HepG2 (cell line): Measurements from ENCODE around the gene SERPINB6. TPM values are rescaled to one million over a fixed set of nuclear protein-coding genes. Genes with fewer than 3 reads are reported as not detected.

ENCODE experiments used
- ATAC-seq: fragments of 200-7000 bp; cut with Tn5 transposase; 3 replicates; pipeline ENCODE4 v1.9.1; 2020; ENCODE audit warnings: mild to moderate bottlenecking, moderate library complexity
- BruUV-seq: library from RNA; stranded (reverse); fragments of 400-500 nt; replicated peaks from 2 replicates; lab custom pipeline; 2021; lab: Mats Ljungman, UMichigan
- CTCF ChIA-PET: fragments of 300-600 bp; formaldehyde crosslinking; extraction: SDS; loops from one replicate; lab custom pipeline; 2021; ENCODE audit warnings: low total read pairs, inconsistent platforms, low intra/inter-chr PET ratio; lab: Yijun Ruan, JAX
- POLR2A ChIA-PET: fragments of 350-600 bp; sonication (Branson Sonifier 250); formaldehyde crosslinking; loops from one replicate; lab custom pipeline; 2020; ENCODE audit warnings: antibody characterized with exemption, inconsistent platforms; lab: Yijun Ruan, JAX
- DNase-seq: peaks from one replicate; pipeline ENCODE4 v3.0.0-alpha.2; 2015; ENCODE audit warnings: low spot score
- FAIRE-seq: peaks from 3 replicates; lab custom pipeline; 2011; peaks lifted over from hg19 to GRCh38; lab: Jason Lieb, UNC
- H2AFZ ChIP-seq: one replicate; pipeline ENCODE4 v1.6.1; 2011; ENCODE audit warnings: low read length, inconsistent platforms
- H3K27ac ChIP-seq: fragments of 300-600 bp; 3 replicates; pipeline ENCODE4 v1.8.0; 2011; ENCODE audit warnings: mixed run types, mild to moderate bottlenecking, mixed read lengths, low read length, inconsistent platforms; ENCODE audit not compliant: insufficient read depth; ENCODE audit errors: extremely low read length
- H3K27me3 ChIP-seq, 2 experiments: fragments of 200-600 bp in 1 of 2; 2 replicates in 1 of 2; 3 replicates in 1 of 2; pipeline versions ENCODE4 v1.6.0 to v1.8.0; 2011; ENCODE audit warnings: low read length in 2 of 2, mild to moderate bottlenecking in 2 of 2, moderate library complexity in 2 of 2, inconsistent platforms in 1 of 2; ENCODE audit not compliant: insufficient read depth in 2 of 2, control insufficient read depth in 1 of 2
- H3K36me3 ChIP-seq, 2 experiments: fragments of 200-600 bp in 1 of 2; replicated peaks in 1 of 2; 2 replicates in 1 of 2; 3 replicates in 1 of 2; pipeline versions ENCODE4 v1.5.1 to v1.8.0; 2011; ENCODE audit warnings: low read length in 2 of 2, inconsistent platforms in 1 of 2; ENCODE audit not compliant: insufficient read depth in 2 of 2, control insufficient read depth in 1 of 2
- H3K4me1 ChIP-seq: 2 replicates; pipeline ENCODE4 v1.5.1; 2012; ENCODE audit warnings: low read length, inconsistent platforms; ENCODE audit not compliant: insufficient read depth
- H3K4me2 ChIP-seq: 2 replicates; pipeline ENCODE4 v1.6.0; 2011; ENCODE audit warnings: low read depth, low read length, inconsistent platforms
- H3K4me3 ChIP-seq, 3 experiments: fragments of 200-600 bp in 1 of 3; sonication (generic), shearing (Covaris generic) in 1 of 3; replicated peaks in 1 of 3; 2 replicates each; pipeline ENCODE4 v1.5.1; 2011 to 2016; ENCODE audit warnings: low read length in 3 of 3, inconsistent platforms in 2 of 3, low read depth in 2 of 3, mild to moderate bottlenecking in 2 of 3, control low read depth in 1 of 3, mixed read lengths in 1 of 3; ENCODE audit not compliant: insufficient read depth in 1 of 3
- H3K79me2 ChIP-seq: one replicate; pipeline ENCODE4 v1.6.1; 2011; ENCODE audit warnings: low read length, inconsistent platforms; ENCODE audit not compliant: insufficient read depth
- H3K9ac ChIP-seq: 2 replicates; pipeline ENCODE4 v1.6.0; 2011; ENCODE audit warnings: mild to moderate bottlenecking, low read depth, low read length, inconsistent platforms; ENCODE audit not compliant: insufficient read depth
- H3K9me3 ChIP-seq: 2 replicates; pipeline ENCODE4 v1.5.1; 2012; ENCODE audit warnings: mild to moderate bottlenecking, low read length
- H4K20me1 ChIP-seq: 2 replicates; pipeline ENCODE4 v1.6.0; 2011; ENCODE audit warnings: inconsistent platforms, mild to moderate bottlenecking, low read length, moderate library complexity; ENCODE audit not compliant: insufficient read depth
- ARNT2 ChIP-seq: sonication (generic); formaldehyde crosslinking; IDR thresholded peaks from 2 replicates; pipeline ENCODE4 v1.8.0; 2022; ENCODE audit warnings: mild to moderate bottlenecking, low read depth, missing genetic modification reagents, moderate library complexity
- HMG20B ChIP-seq: conservative IDR thresholded peaks from 2 replicates; pipeline ENCODE4 v1.6.1; 2016; ENCODE audit warnings: missing genetic modification reagents, missing compliant biosample characterization
- KDM2A ChIP-seq: sonication (generic); formaldehyde crosslinking; IDR thresholded peaks from 2 replicates; pipeline ENCODE4 v1.4.0; 2020; ENCODE audit warnings: low read depth, missing genetic modification reagents, borderline replicate concordance
- KDM5B ChIP-seq: sonication (generic); formaldehyde crosslinking; IDR thresholded peaks from 2 replicates; pipeline ENCODE4 v1.4.0; 2020; ENCODE audit warnings: missing genetic modification reagents, mild to moderate bottlenecking, borderline replicate concordance
- PTBP1 ChIP-seq: fragments of 200-400 bp; formaldehyde crosslinking; IDR thresholded peaks from 2 replicates; pipeline ENCODE4 v1.6.1; 2018; ENCODE audit warnings: low read length, low read depth; ENCODE audit not compliant: poor library complexity, severe bottlenecking
- ZFYVE20 ChIP-seq: sonication (generic); formaldehyde crosslinking; IDR thresholded peaks from 2 replicates; pipeline ENCODE4 v1.8.0; 2023; ENCODE audit warnings: low read depth, mild to moderate bottlenecking, moderate library complexity, missing genetic modification reagents, borderline replicate concordance
- ZNF557 ChIP-seq: sonication (generic); formaldehyde crosslinking; IDR thresholded peaks from 2 replicates; pipeline ENCODE4 v1.4.0; 2020; ENCODE audit warnings: missing genetic modification reagents
- ZNF746 ChIP-seq: sonication (generic); formaldehyde crosslinking; IDR thresholded peaks from 2 replicates; pipeline ENCODE4 v1.8.0; 2022; ENCODE audit warnings: mild to moderate bottlenecking, missing genetic modification reagents
- WGBS: methylation state at CpG from one replicate; pipeline ENCODE4 v1.1.6; 2017; ENCODE audit warnings: low lambda C conversion rate; 5-methylcytosine and 5-hydroxymethylcytosine counted together
- in situ Hi-C: cut with HindIII; loops from 2 replicates; pipeline ENCODE4 v1.10.0; 2017; ENCODE audit warnings: low pct_unique_long_range_greater_than_20kb; ENCODE audit not compliant: extremely low pct_ligation_motif_present
- intact Hi-C: fragments of 100-400 bp; cut with micrococcal nuclease; formaldehyde crosslinking; loops from one replicate; pipeline ENCODE4 v1.10.0; 2022; ENCODE audit not compliant: unreplicated experiment
- polyA plus RNA-seq, 8 experiments: library from polyadenylated mRNA; depleted of rRNA in 3 of 8; stranded (reverse) in 7 of 8; unstranded in 1 of 8; fragments of >200 nt; fragmentation: Illumina TruSeq in 4 of 8; extraction: Trizol in 4 of 8; gene quantifications; 2 replicates each; pipeline versions ENCODE4 v1.2.1 to v1.2.3, GENCODE V29; 2011 to 2016; ENCODE audit warnings: low read depth in 4 of 8, missing spikeins in 1 of 8, mixed read lengths in 1 of 8; ENCODE audit not compliant: insufficient read depth in 1 of 8
- total RNA-seq, 5 experiments: library from RNA; depleted of rRNA; stranded (reverse); fragments of >200 nt; fragmentation: Illumina TruSeq; extraction: Trizol; gene quantifications; 2 replicates each; pipeline ENCODE4 v1.2.3, GENCODE V29; 2016; ENCODE audit warnings: low read depth in 1 of 5
- TF ChIP-seq, protein P1 (sequence below): IDR thresholded peaks from 2 replicates; pipeline ENCODE4 v1.6.1; 2016
- TF ChIP-seq, protein P2 (sequence below): sonication (generic); formaldehyde crosslinking; IDR thresholded peaks from 2 replicates; pipeline ENCODE4 v1.5.0; 2020; ENCODE audit warnings: missing genetic modification reagents
- TF ChIP-seq, protein P3 (sequence below): sonication (generic); formaldehyde crosslinking; IDR thresholded peaks from 2 replicates; pipeline ENCODE4 v1.5.0; 2020; ENCODE audit warnings: mild to moderate bottlenecking, missing genetic modification reagents, borderline replicate concordance

Gene SERPINB6
- total and polyA plus RNA-seq, 2 of the 13 experiments (the other 11 are each of a cell fraction or from before 2014, with no cell fraction given): 38.2 to 61.3 TPM

DNA sequence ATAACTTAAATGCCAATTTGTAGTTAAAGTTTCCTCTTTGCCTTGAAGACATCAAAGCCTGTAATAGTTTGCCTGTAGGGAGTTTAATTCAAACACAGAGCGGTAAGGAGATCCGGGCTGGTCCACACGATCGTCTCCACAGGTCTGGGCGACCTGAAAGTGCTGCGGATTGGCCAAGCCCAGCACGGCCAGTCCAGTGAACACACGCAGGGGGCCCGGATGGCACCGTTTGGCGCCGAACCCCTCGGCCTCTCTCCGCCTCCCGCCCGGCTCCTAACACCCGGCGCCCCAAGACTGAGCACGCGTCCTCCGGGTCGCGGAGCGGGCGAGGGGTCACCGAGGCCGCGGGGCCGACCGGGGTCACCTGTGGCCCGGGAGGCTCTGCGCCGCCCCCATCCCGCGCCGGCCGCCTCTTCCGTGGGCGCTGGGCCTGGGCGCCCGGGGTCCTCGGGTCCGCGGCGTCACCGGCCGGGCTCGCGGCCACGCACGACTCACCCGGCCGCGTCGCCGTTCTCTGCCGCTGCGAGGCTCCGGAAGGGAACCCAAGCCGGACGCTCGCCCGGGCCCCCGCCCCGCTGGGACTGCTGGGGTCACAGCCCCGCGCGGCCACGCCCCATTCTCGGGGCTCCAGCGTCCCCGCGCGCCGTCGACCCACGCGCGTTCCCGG lies 481 bp downstream of the SERPINB6 start:
- DNase-seq: no peak
- WGBS: 3% methylated on average over 16 of the region's 80 CpGs
- peak; percentile 81 for ATAC-seq
- no peaks in the 10 kb centered on the region for H3K9me3 ChIP-seq
- in situ Hi-C loops: no loop called here
- CTCF ChIA-PET: no interaction called here
- H4K20me1 ChIP-seq: no peaks in the 10 kb centered on the region
- peaks cover 0 to 3% of the 10 kb centered on the region in 2 experiments; a peak in 1 of 5 replicates for H3K27me3 ChIP-seq
- peak overlapping the region; percentile 81 for H3K4me2 ChIP-seq
- H3K4me3 ChIP-seq: peak overlapping the region; percentile 61 to 84 (median 68)
- BruUV-seq: no TSS peak
- POLR2A ChIA-PET: interaction anchor here (0.7 to 1.7 kb wide), 11 partner anchors 10 to 130 kb away, joined by 3 to 25 read pairs (median 7); partner anchors contain the start of gene SERPINB1
- H3K9ac ChIP-seq: peak overlapping the region; percentile 72
- peaks cover 43% of the 10 kb centered on the region for H3K4me1 ChIP-seq
- FAIRE-seq: no peak
- intact Hi-C loops: loop anchor here (2.0 kb wide), 1 partner anchor 18 kb away; no protein-coding TSS in a partner anchor
- no peaks in the 10 kb centered on the region for H3K79me2 ChIP-seq
- H3K36me3 ChIP-seq: no peaks in the 10 kb centered on the region
- peak overlapping the region; percentile 63 for H3K27ac ChIP-seq
- no peak overlapping the region for H2AFZ ChIP-seq
- TF ChIP-seq ZFYVE20 (CRISPR knock-in tag) (peak; percentile 55; the same call in 1 of the 2 replicates), KDM2A (peak; percentile 20; the same call in 1 of the 2 replicates), ZNF557 (CRISPR knock-in tag) (no peak), ARNT2 (CRISPR knock-in tag) (peak; percentile 16; the same call in 1 of the 2 replicates), KDM5B (CRISPR knock-in tag) (no peak), ZNF746 (CRISPR knock-in tag) (no peak), HMG20B (CRISPR knock-in tag) (no peak), PTBP1 (no peak)
- TF ChIP-seq, protein P1, sequence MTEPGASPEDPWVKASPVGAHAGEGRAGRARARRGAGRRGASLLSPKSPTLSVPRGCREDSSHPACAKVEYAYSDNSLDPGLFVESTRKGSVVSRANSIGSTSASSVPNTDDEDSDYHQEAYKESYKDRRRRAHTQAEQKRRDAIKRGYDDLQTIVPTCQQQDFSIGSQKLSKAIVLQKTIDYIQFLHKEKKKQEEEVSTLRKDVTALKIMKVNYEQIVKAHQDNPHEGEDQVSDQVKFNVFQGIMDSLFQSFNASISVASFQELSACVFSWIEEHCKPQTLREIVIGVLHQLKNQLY (CRISPR knock-in tag): no peak
- TF ChIP-seq, protein P2, sequence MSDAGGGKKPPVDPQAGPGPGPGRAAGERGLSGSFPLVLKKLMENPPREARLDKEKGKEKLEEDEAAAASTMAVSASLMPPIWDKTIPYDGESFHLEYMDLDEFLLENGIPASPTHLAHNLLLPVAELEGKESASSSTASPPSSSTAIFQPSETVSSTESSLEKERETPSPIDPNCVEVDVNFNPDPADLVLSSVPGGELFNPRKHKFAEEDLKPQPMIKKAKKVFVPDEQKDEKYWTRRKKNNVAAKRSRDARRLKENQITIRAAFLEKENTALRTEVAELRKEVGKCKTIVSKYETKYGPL: no peak
- TF ChIP-seq, protein P3, sequence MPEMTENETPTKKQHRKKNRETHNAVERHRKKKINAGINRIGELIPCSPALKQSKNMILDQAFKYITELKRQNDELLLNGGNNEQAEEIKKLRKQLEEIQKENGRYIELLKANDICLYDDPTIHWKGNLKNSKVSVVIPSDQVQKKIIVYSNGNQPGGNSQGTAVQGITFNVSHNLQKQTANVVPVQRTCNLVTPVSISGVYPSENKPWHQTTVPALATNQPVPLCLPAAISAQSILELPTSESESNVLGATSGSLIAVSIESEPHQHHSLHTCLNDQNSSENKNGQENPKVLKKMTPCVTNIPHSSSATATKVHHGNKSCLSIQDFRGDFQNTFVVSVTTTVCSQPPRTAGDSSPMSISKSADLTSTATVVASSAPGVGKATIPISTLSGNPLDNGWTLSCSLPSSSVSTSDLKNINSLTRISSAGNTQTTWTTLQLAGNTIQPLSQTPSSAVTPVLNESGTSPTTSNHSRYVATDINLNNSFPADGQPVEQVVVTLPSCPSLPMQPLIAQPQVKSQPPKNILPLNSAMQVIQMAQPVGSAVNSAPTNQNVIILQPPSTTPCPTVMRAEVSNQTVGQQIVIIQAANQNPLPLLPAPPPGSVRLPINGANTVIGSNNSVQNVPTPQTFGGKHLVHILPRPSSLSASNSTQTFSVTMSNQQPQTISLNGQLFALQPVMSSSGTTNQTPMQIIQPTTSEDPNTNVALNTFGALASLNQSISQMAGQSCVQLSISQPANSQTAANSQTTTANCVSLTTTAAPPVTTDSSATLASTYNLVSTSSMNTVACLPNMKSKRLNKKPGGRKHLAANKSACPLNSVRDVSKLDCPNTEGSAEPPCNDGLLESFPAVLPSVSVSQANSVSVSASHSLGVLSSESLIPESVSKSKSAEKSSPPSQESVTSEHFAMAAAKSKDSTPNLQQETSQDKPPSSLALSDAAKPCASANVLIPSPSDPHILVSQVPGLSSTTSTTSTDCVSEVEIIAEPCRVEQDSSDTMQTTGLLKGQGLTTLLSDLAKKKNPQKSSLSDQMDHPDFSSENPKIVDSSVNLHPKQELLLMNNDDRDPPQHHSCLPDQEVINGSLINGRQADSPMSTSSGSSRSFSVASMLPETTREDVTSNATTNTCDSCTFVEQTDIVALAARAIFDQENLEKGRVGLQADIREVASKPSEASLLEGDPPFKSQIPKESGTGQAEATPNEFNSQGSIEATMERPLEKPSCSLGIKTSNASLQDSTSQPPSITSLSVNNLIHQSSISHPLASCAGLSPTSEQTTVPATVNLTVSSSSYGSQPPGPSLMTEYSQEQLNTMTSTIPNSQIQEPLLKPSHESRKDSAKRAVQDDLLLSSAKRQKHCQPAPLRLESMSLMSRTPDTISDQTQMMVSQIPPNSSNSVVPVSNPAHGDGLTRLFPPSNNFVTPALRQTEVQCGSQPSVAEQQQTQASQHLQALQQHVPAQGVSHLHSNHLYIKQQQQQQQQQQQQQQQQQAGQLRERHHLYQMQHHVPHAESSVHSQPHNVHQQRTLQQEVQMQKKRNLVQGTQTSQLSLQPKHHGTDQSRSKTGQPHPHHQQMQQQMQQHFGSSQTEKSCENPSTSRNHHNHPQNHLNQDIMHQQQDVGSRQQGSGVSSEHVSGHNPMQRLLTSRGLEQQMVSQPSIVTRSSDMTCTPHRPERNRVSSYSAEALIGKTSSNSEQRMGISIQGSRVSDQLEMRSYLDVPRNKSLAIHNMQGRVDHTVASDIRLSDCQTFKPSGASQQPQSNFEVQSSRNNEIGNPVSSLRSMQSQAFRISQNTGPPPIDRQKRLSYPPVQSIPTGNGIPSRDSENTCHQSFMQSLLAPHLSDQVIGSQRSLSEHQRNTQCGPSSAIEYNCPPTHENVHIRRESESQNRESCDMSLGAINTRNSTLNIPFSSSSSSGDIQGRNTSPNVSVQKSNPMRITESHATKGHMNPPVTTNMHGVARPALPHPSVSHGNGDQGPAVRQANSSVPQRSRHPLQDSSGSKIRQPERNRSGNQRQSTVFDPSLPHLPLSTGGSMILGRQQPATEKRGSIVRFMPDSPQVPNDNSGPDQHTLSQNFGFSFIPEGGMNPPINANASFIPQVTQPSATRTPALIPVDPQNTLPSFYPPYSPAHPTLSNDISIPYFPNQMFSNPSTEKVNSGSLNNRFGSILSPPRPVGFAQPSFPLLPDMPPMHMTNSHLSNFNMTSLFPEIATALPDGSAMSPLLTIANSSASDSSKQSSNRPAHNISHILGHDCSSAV: no peak
